IMR-90 (cell line): ENCODE measurements around the gene SYNGR1. TPM values are rescaled to one million over a fixed set of nuclear protein-coding genes. Genes with fewer than 3 reads are reported as not detected.

ENCODE experiments used
- ATAC-seq: fragments of 200-7000 bp; cut with Tn5 transposase; 2 replicates; pipeline ENCODE4 v1.9.1; 2020; ENCODE audit warnings: low read depth, mild to moderate bottlenecking, moderate library complexity
- BruUV-seq: library from RNA; stranded (reverse); fragments of 400-500 nt; replicated peaks from 2 replicates; lab custom pipeline; 2021; lab: Mats Ljungman, UMichigan
- CTCF ChIA-PET: fragments of 300-600 bp; formaldehyde crosslinking; extraction: SDS; loops from one replicate; lab custom pipeline; 2021; ENCODE audit warnings: antibody characterized with exemption; lab: Yijun Ruan, JAX
- POLR2A ChIA-PET: fragments of 300-600 bp; sonication (Branson Sonifier 250); formaldehyde crosslinking; loops from one replicate; lab custom pipeline; 2022; ENCODE audit warnings: antibody characterized with exemption; ENCODE audit not compliant: unreplicated experiment; lab: Charles Lee
- DNase-seq: peaks from one replicate; pipeline ENCODE4 v3.0.0; 2013
- H2AFZ ChIP-seq: replicated peaks from 2 replicates; pipeline ENCODE3; 2013; ENCODE audit warnings: low read length, mild to moderate bottlenecking; ENCODE audit not compliant: poor library complexity
- H2AK5ac ChIP-seq: 2 replicates; pipeline ENCODE4 v1.6.1; 2013; ENCODE audit warnings: low read depth, low read length, inconsistent platforms
- H2AK9ac ChIP-seq: replicated peaks from 2 replicates; pipeline ENCODE3; 2013; ENCODE audit warnings: mild to moderate bottlenecking, low read depth, low read length, moderate library complexity; ENCODE audit not compliant: poor library complexity
- H2BK120ac ChIP-seq: 2 replicates; pipeline ENCODE4 v1.6.1; 2013; ENCODE audit warnings: low read depth, low read length, inconsistent platforms
- H2BK15ac ChIP-seq: 3 replicates; pipeline ENCODE4 v1.6.1; 2013; ENCODE audit warnings: low read depth, low read length, inconsistent platforms
- H2BK20ac ChIP-seq: 2 replicates; pipeline ENCODE4 v1.6.1; 2013; ENCODE audit warnings: low read depth, mild to moderate bottlenecking, inconsistent platforms, low read length, moderate library complexity
- H2BK5ac ChIP-seq: 2 replicates; pipeline ENCODE4 v1.6.1; 2013; ENCODE audit warnings: mild to moderate bottlenecking, low read depth, low read length, inconsistent platforms; ENCODE audit not compliant: poor library complexity, severe bottlenecking
- H3K14ac ChIP-seq: replicated peaks from 2 replicates; pipeline ENCODE4 v1.6.1; 2013; ENCODE audit warnings: low read depth, low read length, inconsistent platforms
- H3K18ac ChIP-seq: 2 replicates; pipeline ENCODE4 v1.6.1; 2013; ENCODE audit warnings: low read depth, low read length, control low read depth
- H3K23ac ChIP-seq: 2 replicates; pipeline ENCODE4 v1.6.1; 2013; ENCODE audit warnings: low read depth, low read length, inconsistent platforms
- H3K27ac ChIP-seq: 2 replicates; pipeline ENCODE4 v1.5.1; 2013; ENCODE audit warnings: mild to moderate bottlenecking, control low read depth, low read length; ENCODE audit not compliant: insufficient read depth
- H3K27me3 ChIP-seq: 2 replicates; pipeline ENCODE4 v1.6.1; 2013; ENCODE audit warnings: low read length; ENCODE audit not compliant: control insufficient read depth, insufficient read depth
- H3K36me3 ChIP-seq: 2 replicates; pipeline ENCODE4 v1.6.1; 2013; ENCODE audit warnings: low read length, mixed read lengths; ENCODE audit not compliant: control insufficient read depth, insufficient read depth
- H3K4ac ChIP-seq: 2 replicates; pipeline ENCODE4 v1.6.1; 2013; ENCODE audit warnings: low read depth, low read length, inconsistent platforms
- H3K4me1 ChIP-seq: 2 replicates; pipeline ENCODE4 v1.6.1; 2013; ENCODE audit warnings: low read length, mixed read lengths; ENCODE audit not compliant: control insufficient read depth, insufficient read depth
- H3K4me2 ChIP-seq: 2 replicates; pipeline ENCODE4 v1.6.1; 2013; ENCODE audit warnings: low read depth, mild to moderate bottlenecking, control low read depth, low read length, moderate library complexity
- H3K4me3 ChIP-seq: 2 replicates; pipeline ENCODE4 v1.5.1; 2013; ENCODE audit warnings: low read depth, mild to moderate bottlenecking, control low read depth, low read length, moderate library complexity; ENCODE audit not compliant: insufficient read depth
- H3K56ac ChIP-seq: 2 replicates; pipeline ENCODE4 v1.6.1; 2013; ENCODE audit warnings: low read length, inconsistent platforms; ENCODE audit not compliant: insufficient read depth; ENCODE audit errors: extremely low read depth
- H3K79me1 ChIP-seq, 2 experiments: 2 replicates each; pipeline ENCODE4 v1.6.1; 2013; ENCODE audit warnings: low read length in 2 of 2, inconsistent platforms in 1 of 2, low read depth in 1 of 2
- H3K9ac ChIP-seq: 2 replicates; pipeline ENCODE4 v1.6.1; 2013; ENCODE audit warnings: low read depth, low read length, control low read depth
- H3K9me1 ChIP-seq: 2 replicates; pipeline ENCODE4 v1.6.1; 2013; ENCODE audit warnings: low read length, inconsistent platforms; ENCODE audit not compliant: insufficient read depth
- H3K9me3 ChIP-seq: 2 replicates; pipeline ENCODE4 v1.6.1; 2013; ENCODE audit warnings: low read length; ENCODE audit not compliant: control insufficient read depth, insufficient read depth
- H4K20me1 ChIP-seq: 2 replicates; pipeline ENCODE4 v1.6.1; 2013; ENCODE audit warnings: low read length, inconsistent platforms; ENCODE audit not compliant: insufficient read depth
- H4K5ac ChIP-seq: 2 replicates; pipeline ENCODE4 v1.6.1; 2013; ENCODE audit warnings: mild to moderate bottlenecking, low read depth, low read length, control low read depth
- H4K8ac ChIP-seq, 2 experiments: 2 replicates each; pipeline ENCODE4 v1.6.1; 2013; ENCODE audit warnings: low read depth in 2 of 2, low read length in 2 of 2, control low read depth in 1 of 2, inconsistent platforms in 1 of 2
- H4K91ac ChIP-seq: 2 replicates; pipeline ENCODE4 v1.6.1; 2013; ENCODE audit warnings: low read depth, low read length, inconsistent platforms; ENCODE audit not compliant: insufficient read depth
- CHD1 ChIP-seq: IDR thresholded peaks from 2 replicates; pipeline ENCODE4 v1.6.1; 2012; ENCODE audit warnings: low read depth, low read length, improper control_type of control experiment
- CTCF ChIP-seq: conservative IDR thresholded peaks from 2 replicates; pipeline ENCODE4 v1.5.1; 2012; ENCODE audit warnings: mild to moderate bottlenecking, low read depth, low read length, improper control_type of control experiment
- RAD21 ChIP-seq: IDR thresholded peaks from 2 replicates; pipeline ENCODE4 v1.6.1; 2012; ENCODE audit warnings: low read length, improper control_type of control experiment
- SMC3 ChIP-seq: fragments of 150-350 bp; IDR thresholded peaks from 2 replicates; pipeline ENCODE4 v1.6.1; 2016; ENCODE audit warnings: low read depth, mild to moderate bottlenecking, antibody characterized with exemption, low read length, moderate library complexity
- WGBS, 2 experiments: methylation state at CpG; one replicate each; pipeline versions ENCODE4 v1.1.5 to v1.1.7; 2013; ENCODE audit warnings: missing lambda C conversion rate in 2 of 2; ENCODE audit not compliant: insufficient read length in 1 of 2; ENCODE audit errors: extremely low coverage in 2 of 2; 5-methylcytosine and 5-hydroxymethylcytosine counted together
- dilution Hi-C: fragments of 300-500 bp; cut with HindIII; formaldehyde crosslinking; loops from one replicate; pipeline ENCODE4 v1.14.3; 2018; ENCODE audit warnings: low sequenced_read_pairs; ENCODE audit not compliant: unreplicated experiment
- in situ Hi-C: fragments of 300-500 bp; cut with MboI; formaldehyde crosslinking; loops from 3 replicates; pipeline ENCODE4 v1.14.3; 2019; ENCODE audit warnings: low sequenced_read_pairs, inconsistent platforms, mixed read lengths
- intact Hi-C: fragments of 100-400 bp; cut with micrococcal nuclease; formaldehyde crosslinking; loops from 2 replicates; pipeline ENCODE4 v1.10.0; 2022
- polyA plus RNA-seq, 3 experiments: library from polyadenylated mRNA; depleted of rRNA; stranded (reverse); fragments of >200 nt; gene quantifications; 2 replicates each; pipeline ENCODE4 v1.2.3, GENCODE V29; 2012; ENCODE audit warnings: low replicate concordance in 1 of 3
- total RNA-seq: library from RNA; depleted of rRNA; stranded (reverse); fragments of >200 nt; gene quantifications from 2 replicates; pipeline ENCODE4 v1.2.3, GENCODE V29; 2012

SYNGR1 gene
- total and polyA plus RNA-seq, 2 of the 4 experiments (the other 2 are of a cell fraction): 6.3 to 81.5 TPM

GRCh38 chr22:39343259-39344045 lies 6.3 kb upstream of the SYNGR1 start:
- H3K36me3 ChIP-seq: no peaks in the 10 kb centered on the region
- H3K23ac ChIP-seq: no peak overlapping the region
- no peak overlapping the region for H3K27ac ChIP-seq
- no peak overlapping the region for H4K5ac ChIP-seq
- in situ Hi-C loops: no loop called here
- intact Hi-C loops: loop anchor here (5.0 kb wide), 1 partner anchor 174 kb away; no protein-coding TSS in a partner anchor
- no peak overlapping the region for H3K9ac ChIP-seq
- dilution Hi-C loops: no loop called here
- no peak overlapping the region for H3K4me3 ChIP-seq
- no peak overlapping the region for H2BK20ac ChIP-seq
- H3K18ac ChIP-seq: no peak overlapping the region
- H3K56ac ChIP-seq: no peak overlapping the region
- no peaks in the 10 kb centered on the region for H3K9me3 ChIP-seq
- POLR2A ChIA-PET: interaction anchor here (0.5 kb wide), 1 partner anchor 180 kb away, joined by 7 read pairs; no protein-coding TSS in a partner anchor
- no peak overlapping the region for H2BK5ac ChIP-seq
- no peaks in the 10 kb centered on the region; the same call in 1 of the 2 replicates for H3K27me3 ChIP-seq
- H2BK120ac ChIP-seq: no peak overlapping the region
- CTCF ChIA-PET: interaction anchor here (0.6 to 1.6 kb wide), 9 partner anchors 9 to 185 kb away, joined by 3 to 7 read pairs (median 5); partner anchors contain the start of gene RPL3
- DNase-seq (peak; percentile 58), ATAC-seq (peak; percentile 76)
- H2BK15ac ChIP-seq: no peak overlapping the region; the same call in 2 of the 3 replicates
- H3K4me2 ChIP-seq: no peak overlapping the region; the same call in 1 of the 2 replicates
- no peaks in the 10 kb centered on the region for H4K20me1 ChIP-seq
- WGBS, 2 experiments: no CpG with 5 or more reads among the region's 15 CpGs
- H2AK9ac ChIP-seq: no peak overlapping the region
- no peak overlapping the region for H3K14ac ChIP-seq
- H3K79me1 ChIP-seq: no peaks in the 10 kb centered on the region; a peak in 1 of 4 replicates
- peak; percentile 62 for TF ChIP-seq RAD21
- peak; percentile 44 for TF ChIP-seq SMC3
- peak; percentile 69 for TF ChIP-seq CTCF
- TF ChIP-seq CHD1: no peak
- no peaks in the 10 kb centered on the region; the same call in 1 of the 2 replicates for H3K9me1 ChIP-seq
- H4K8ac ChIP-seq: no peak overlapping the region
- peak overlapping the region; percentile 75 for H2AFZ ChIP-seq
- H3K4ac ChIP-seq: 0 out of 2 replicates have a peak overlapping the region, but pooled peaks have one; percentile 5
- no TSS peak for BruUV-seq
- no peak overlapping the region for H2AK5ac ChIP-seq
- H4K91ac ChIP-seq: no peak overlapping the region
- H3K4me1 ChIP-seq: peaks cover 7% of the 10 kb centered on the region
